HUES64 (cell line): ENCODE data around the gene ADAMTS14. TPM values are rescaled to one million over a fixed set of nuclear protein-coding genes. Genes with fewer than 3 reads are reported as not detected.
"Not testable (repeated sequence)": the region's sequence is repeated elsewhere in the genome, so short reads cannot be mapped to it uniquely, and the experiment has no call there.

Source experiments
- H3K27ac ChIP-seq: 2 replicates; pipeline ENCODE4 v1.7.0; 2013; ENCODE audit warnings: low read depth, low read length, inconsistent platforms
- H3K27me3 ChIP-seq: 2 replicates; pipeline ENCODE4 v1.6.1; 2013; ENCODE audit warnings: mild to moderate bottlenecking, low read length; ENCODE audit not compliant: insufficient read depth
- H3K36me3 ChIP-seq: 2 replicates; pipeline ENCODE4 v1.6.1; 2013; ENCODE audit warnings: mild to moderate bottlenecking, low read length; ENCODE audit not compliant: insufficient read depth
- H3K4me1 ChIP-seq: 2 replicates; pipeline ENCODE4 v1.6.1; 2013; ENCODE audit warnings: mild to moderate bottlenecking, low read length, moderate library complexity; ENCODE audit not compliant: insufficient read depth
- H3K4me3 ChIP-seq: 2 replicates; pipeline ENCODE4 v1.5.1; 2013; ENCODE audit warnings: mild to moderate bottlenecking, low read length, moderate library complexity
- H3K9ac ChIP-seq: 2 replicates; pipeline ENCODE4 v1.6.1; 2013; ENCODE audit warnings: mild to moderate bottlenecking, low read depth, low read length
- H3K9me3 ChIP-seq: 2 replicates; pipeline ENCODE4 v1.6.1; 2013; ENCODE audit warnings: low read depth, low read length; ENCODE audit not compliant: insufficient read depth
- WGBS: fragments of 150-250, 120-280 bp; methylation state at CpG from one replicate; pipeline ENCODE4 v1.1.7; 2013; ENCODE audit warnings: missing lambda C conversion rate; 5-methylcytosine and 5-hydroxymethylcytosine counted together
- polyA plus RNA-seq, 2 experiments: library from polyadenylated mRNA; stranded (reverse); fragments of 50-300 nt; gene quantifications; one replicate each; pipeline ENCODE4 v1.2.3, GENCODE V29; 2013

Gene ADAMTS14
- 0.50 TPM for polyA plus RNA-seq (2013, experiment 1 of 2)
- polyA plus RNA-seq (2013, experiment 2 of 2), result 0.32 TPM

- Histone ChIP-seq H3K9me3 (peaks cover 3% of the 10 kb centered on the region; the same call in 1 of the 2 replicates), H3K4me3 (peak within 1 kb of the TSS; percentile 58), H3K4me1 (no peaks in the 10 kb centered on the region), H3K36me3 (no peaks in the 10 kb centered on the region), H3K27ac (no peak within 1 kb of the TSS), H3K9ac (peak within 1 kb of the TSS; percentile 69), H3K27me3 (peaks cover 40% of the 10 kb centered on the region)
- 2% methylated on average over 100 of the region's 100 CpGs for WGBS
Observed at GRCh38 chr10:70672165-70673042, at the start of gene ADAMTS14. Gene ADAMTS14 (plus strand): TSS chr10:70672506. CDS start chr10:70672803, 297 bp downstream.

- WGBS, result 80% methylated on average over 3 of the region's 3 CpGs
- peaks cover 23% of the 10 kb centered on the region for H3K4me1 ChIP-seq
- no peak overlapping the region for H3K9ac ChIP-seq
- no peak overlapping the region for H3K4me3 ChIP-seq
- peaks cover 43% of the 10 kb centered on the region for H3K9me3 ChIP-seq
- no peaks in the 10 kb centered on the region for H3K36me3 ChIP-seq
- H3K27me3 ChIP-seq, result no peaks in the 10 kb centered on the region
- H3K27ac ChIP-seq, result peak overlapping the region; percentile 95; the same call in 1 of the 2 replicates
Observed at GRCh38 chr10:70622541-70622940, 49.8 kb upstream of the ADAMTS14 start.

- H3K4me3 ChIP-seq, result no peak overlapping the region
- WGBS, result 91% methylated on average over 3 of the region's 3 CpGs
- H3K9ac ChIP-seq, result no peak overlapping the region
- H3K9me3 ChIP-seq, result peaks cover 50% of the 10 kb centered on the region
- H3K27ac ChIP-seq, result peak overlapping the region; percentile 95
- no peaks in the 10 kb centered on the region for H3K36me3 ChIP-seq
- H3K27me3 ChIP-seq, result no peaks in the 10 kb centered on the region
- peaks cover 23% of the 10 kb centered on the region for H3K4me1 ChIP-seq
Observed at GRCh38 chr10:70622981-70623844, 49.1 kb upstream of the ADAMTS14 start.

- Histone ChIP-seq H3K9me3 (peaks cover 47% of the 10 kb centered on the region), H3K27me3 (no peaks in the 10 kb centered on the region), H3K4me3 (no peak overlapping the region), H3K9ac (0 out of 2 replicates have a peak overlapping the region, but pooled peaks have one; percentile 51), H3K36me3 (no peaks in the 10 kb centered on the region), H3K4me1 (peaks cover 23% of the 10 kb centered on the region), H3K27ac (peak overlapping the region; percentile 84)
Observed at GRCh38 chr10:70626056-70626455, 46.2 kb upstream of the ADAMTS14 start.

- Histone ChIP-seq H3K4me1 (peaks cover 22% of the 10 kb centered on the region), H3K4me3 (no peak overlapping the region), H3K36me3 (no peaks in the 10 kb centered on the region), H3K27ac (no peak overlapping the region), H3K9me3 (peaks cover 29% of the 10 kb centered on the region), H3K9ac (no peak overlapping the region), H3K27me3 (no peaks in the 10 kb centered on the region)
- WGBS, result 100% methylated on average over 1 of the region's 1 CpG
Observed at GRCh38 chr10:70629338-70629737, 43.0 kb upstream of the ADAMTS14 start.

- H3K4me3 ChIP-seq, H3K27ac ChIP-seq: not testable (repeated sequence)
Observed at GRCh38 chr10:70631735-70632134, 40.6 kb upstream of the ADAMTS14 start.

GRCh38 chr10:70634011-70634410 is 38.3 kb upstream of the ADAMTS14 start:
- 30% methylated on average over 4 of the region's 4 CpGs for WGBS
- H3K27me3 ChIP-seq, result no peaks in the 10 kb centered on the region

More at GRCh38 chr10:70631735-70632134, 40.6 kb upstream of the ADAMTS14 start:
- not testable (repeated sequence) for H3K27me3 ChIP-seq, H3K36me3 ChIP-seq, H3K4me1 ChIP-seq, H3K9ac ChIP-seq
- peaks cover 28% of the 10 kb centered on the region for H3K9me3 ChIP-seq
- 87% methylated on average over 1 of the region's 6 CpGs for WGBS

GRCh38 chr10:70634515-70634914 is 37.8 kb upstream of the ADAMTS14 start:
- not testable (repeated sequence) for H3K27ac ChIP-seq, H3K9me3 ChIP-seq, H3K4me1 ChIP-seq, H3K36me3 ChIP-seq, H3K4me3 ChIP-seq, H3K27me3 ChIP-seq, H3K9ac ChIP-seq
- WGBS, result 81% methylated on average over 5 of the region's 5 CpGs

More at GRCh38 chr10:70634011-70634410, 38.3 kb upstream of the ADAMTS14 start:
- Histone ChIP-seq H3K36me3 (no peaks in the 10 kb centered on the region), H3K4me1 (peaks cover 4% of the 10 kb centered on the region; the same call in 1 of the 2 replicates), H3K27ac (no peak overlapping the region), H3K9ac (no peak overlapping the region), H3K4me3 (no peak overlapping the region), H3K9me3 (peaks cover 7% of the 10 kb centered on the region)

GRCh38 chr10:70639640-70640383 is 32.5 kb upstream of the ADAMTS14 start:
- H3K27ac ChIP-seq, H3K9ac ChIP-seq, H3K4me1 ChIP-seq, H3K36me3 ChIP-seq, H3K27me3 ChIP-seq, H3K9me3 ChIP-seq, H3K4me3 ChIP-seq: not testable (repeated sequence)
- WGBS, result 97% methylated on average over 6 of the region's 7 CpGs

GRCh38 chr10:70643272-70643671 is 29.0 kb upstream of the ADAMTS14 start:
- H3K36me3 ChIP-seq, H3K27ac ChIP-seq, H3K4me3 ChIP-seq, H3K4me1 ChIP-seq, H3K27me3 ChIP-seq, H3K9ac ChIP-seq: not testable (repeated sequence)
- peaks cover 12% of the 10 kb centered on the region for H3K9me3 ChIP-seq
- WGBS, result 93% methylated on average over 3 of the region's 3 CpGs
